Transverse colon (tissue), 3 donors: ENCODE data around the gene DPEP2.

Experiments
- CTCF ChIP-seq, 5 experiments: fragments of 200-600 bp in 3 of 5; fragments of 450-650 bp in 2 of 5; sonication (generic) in 3 of 5; IDR thresholded peaks; 1 replicate in 2 of 5; 2 replicates in 3 of 5; pipeline ENCODE4 v1.5.1; 2016 to 2017; ENCODE audit warnings: antibody characterized with exemption in 5 of 5, inconsistent platforms in 3 of 5, mild to moderate bottlenecking in 2 of 5, moderate library complexity in 1 of 5
- POLR2A ChIP-seq: fragments of 450-650 bp; IDR thresholded peaks from one replicate; pipeline ENCODE4 v1.6.1; 2016; ENCODE audit warnings: antibody characterized with exemption, mild to moderate bottlenecking, moderate library complexity

GRCh38 chr16:67943619-67944504 is 55.4 kb downstream of the DPEP2 start, which contains the start of gene LCAT:
- no peak for TF ChIP-seq CTCF (IDR thresholded peaks at IDR 0.05)
- no peak for TF ChIP-seq POLR2A
